ENCODE measurements around the gene HMGCLL1. TPM values are rescaled to one million over a fixed set of nuclear protein-coding genes. Genes with fewer than 3 reads are reported as not detected.

The HMGCLL1 gene
- total RNA-seq = not detected in 2 replicates
- polyA plus RNA-seq (2012) = not detected

DNA sequence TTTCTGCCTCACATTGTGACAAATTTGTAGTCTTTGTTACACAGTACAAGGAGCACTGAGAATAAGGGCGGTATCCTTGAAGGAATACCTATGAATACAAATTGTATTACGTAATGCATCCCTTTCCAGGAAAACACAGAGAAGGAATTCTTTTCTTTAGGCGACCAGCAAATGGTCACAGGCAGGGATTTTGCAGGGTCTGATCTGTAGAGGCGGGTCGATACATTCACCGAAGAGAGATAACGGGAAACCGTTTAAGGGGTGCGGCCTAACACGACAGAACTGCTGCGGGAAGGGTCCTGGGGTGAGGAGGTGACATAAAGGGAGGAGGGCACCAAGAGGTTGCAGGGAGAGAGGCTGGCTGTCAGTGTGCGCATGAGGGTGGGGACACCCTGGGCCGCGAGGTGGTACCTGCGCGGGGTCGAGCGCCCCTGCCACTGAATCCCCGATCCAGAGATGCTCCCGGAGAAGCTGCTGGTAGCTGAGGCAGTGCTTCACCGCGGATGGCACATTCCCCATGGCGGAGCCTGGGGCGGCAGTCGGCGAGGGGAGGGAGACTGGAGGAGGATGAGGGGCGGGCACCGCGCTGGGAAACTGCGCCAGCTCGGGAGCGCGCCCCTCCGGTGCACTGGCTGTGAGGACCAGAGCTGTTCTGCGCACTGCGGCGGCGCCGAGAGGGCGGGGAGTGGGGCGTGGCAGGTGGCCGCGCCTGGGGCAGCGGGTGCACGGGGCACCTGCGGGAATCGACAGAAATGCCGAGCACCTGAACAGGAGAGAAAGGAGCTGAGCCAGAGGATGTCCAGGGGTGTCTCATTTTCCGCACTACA lies at the start of gene HMGCLL1:
Gene HMGCLL1, minus strand, starts transcription at position 656 of the 827 bp plus-strand sequence. Its CDS starts 137 bp downstream, at position 519.
- no peak for DNase-seq (ENCODE audit: low read depth)

DNA sequence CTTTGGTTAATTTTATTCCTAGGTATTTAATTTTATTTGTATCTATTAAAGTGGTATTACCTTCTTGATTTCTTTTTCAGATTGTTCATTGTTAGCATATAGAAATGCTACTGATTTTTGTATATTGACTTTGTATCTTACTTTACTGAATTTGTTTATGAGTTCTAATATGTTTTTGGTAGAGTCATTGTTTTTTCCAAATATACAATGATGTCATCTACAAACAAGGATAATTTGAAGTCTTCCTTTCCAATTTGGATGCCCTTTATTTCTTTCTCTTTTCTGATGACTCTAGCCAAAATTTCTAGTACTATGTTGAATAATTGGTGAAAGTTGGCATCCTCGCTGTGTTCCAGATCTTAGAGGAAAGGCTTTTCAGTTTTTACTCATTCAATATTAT lies 43.0 kb upstream of the HMGCLL1 start:
- no peak for DNase-seq (ENCODE audit: low read depth)

DNA sequence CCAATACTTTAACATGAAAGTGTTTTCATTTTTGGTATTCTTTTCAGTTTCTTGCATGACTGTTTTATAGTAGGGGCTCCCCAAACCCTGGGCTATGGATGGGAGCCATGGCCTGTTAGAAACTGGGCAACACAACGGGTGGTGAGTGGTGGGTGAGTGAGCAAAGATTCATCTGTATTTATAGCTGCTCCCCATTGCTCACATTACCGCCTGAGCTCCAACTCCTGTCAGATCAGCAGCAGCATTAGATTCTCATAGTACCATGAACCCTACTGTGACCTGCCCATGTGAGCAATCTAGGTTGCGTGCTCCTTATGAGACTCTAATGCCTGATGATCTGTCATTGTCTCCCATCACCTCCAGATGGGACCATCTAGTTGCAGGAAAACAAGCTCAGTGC lies 42.3 kb upstream of the HMGCLL1 start:
- DNase-seq (ENCODE audit: low read depth) = no peak

DNA sequence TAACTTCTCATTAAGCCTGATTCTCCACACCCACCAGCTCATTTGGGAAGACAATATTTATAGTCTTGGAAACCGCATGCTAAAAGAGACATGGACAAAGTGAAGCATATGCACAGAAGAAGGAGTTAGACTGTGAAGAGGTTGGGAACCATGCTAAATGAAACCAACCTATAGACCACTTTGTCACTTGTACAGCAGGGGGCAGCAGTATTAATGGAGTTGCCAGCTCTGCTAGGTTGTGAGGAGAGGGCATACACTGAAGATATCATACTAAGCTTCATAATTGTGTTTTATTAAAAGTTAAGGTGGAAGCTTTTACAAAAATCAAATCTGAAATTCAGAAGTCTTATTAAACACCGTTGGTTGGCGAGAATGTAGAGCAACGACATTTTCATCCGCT lies 38.3 kb upstream of the HMGCLL1 start:
- DNase-seq (ENCODE audit: low read depth) = peak; percentile 50

DNA sequence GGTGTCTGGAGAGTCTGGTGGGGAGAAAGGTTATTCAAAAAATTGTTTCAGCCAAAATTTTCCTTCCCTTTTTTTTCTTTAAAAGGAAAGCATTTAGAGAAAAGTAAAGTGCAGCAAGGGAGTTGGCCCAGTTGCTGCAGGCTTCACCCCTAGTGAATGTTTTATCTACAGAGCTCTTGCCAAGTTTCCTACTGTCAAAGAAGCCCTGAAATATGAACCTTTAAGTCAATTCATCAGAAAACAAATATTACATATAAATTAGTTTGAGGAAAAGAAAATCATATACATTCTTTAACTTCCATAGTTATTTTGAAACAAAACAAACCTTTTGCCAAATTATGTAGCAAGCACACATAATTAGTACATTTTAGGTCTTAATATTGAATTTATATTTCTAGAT lies 25.0 kb upstream of the HMGCLL1 start:
- no peak for DNase-seq (ENCODE audit: low read depth)

DNA sequence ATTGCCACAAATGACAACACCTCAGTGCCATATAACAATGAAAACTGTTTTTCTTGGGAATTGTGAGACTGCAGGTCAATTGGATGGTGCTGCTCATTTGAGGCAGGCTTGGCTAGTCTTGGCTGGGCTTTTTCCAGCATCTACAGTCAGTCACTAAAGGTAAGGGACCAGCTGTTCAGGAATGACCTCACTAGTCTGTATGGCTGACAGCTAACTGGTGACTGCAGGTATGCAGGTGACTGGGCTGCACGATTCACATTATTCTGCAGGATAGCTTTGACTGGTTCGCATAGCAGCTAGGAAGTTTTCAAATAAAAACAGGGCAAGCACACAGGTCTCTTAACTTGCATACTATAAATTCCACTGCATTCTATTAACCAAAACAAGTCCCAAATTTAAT lies 22.1 kb upstream of the HMGCLL1 start:
- DNase-seq (ENCODE audit: low read depth) = no peak

DNA sequence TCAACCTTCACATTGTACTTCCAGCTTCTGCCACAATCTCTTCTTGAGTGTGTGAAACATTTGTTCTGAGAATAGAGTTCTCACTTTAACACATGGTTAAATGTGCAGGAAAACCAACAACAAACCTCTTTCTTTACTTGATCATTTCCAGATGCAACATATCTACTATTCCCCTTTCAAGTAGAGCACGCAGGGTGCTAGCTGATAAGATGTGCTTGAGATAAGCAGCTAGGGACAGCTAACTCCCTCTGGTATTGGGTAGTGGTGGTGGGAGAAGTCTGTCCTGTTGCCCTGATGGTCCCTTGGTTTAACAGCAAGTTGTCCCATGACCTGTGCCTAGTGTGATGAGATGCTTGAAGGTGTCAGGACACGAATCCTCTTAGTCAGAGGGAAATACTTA lies 15.4 kb upstream of the HMGCLL1 start:
- no peak for DNase-seq (ENCODE audit: low read depth)

DNA sequence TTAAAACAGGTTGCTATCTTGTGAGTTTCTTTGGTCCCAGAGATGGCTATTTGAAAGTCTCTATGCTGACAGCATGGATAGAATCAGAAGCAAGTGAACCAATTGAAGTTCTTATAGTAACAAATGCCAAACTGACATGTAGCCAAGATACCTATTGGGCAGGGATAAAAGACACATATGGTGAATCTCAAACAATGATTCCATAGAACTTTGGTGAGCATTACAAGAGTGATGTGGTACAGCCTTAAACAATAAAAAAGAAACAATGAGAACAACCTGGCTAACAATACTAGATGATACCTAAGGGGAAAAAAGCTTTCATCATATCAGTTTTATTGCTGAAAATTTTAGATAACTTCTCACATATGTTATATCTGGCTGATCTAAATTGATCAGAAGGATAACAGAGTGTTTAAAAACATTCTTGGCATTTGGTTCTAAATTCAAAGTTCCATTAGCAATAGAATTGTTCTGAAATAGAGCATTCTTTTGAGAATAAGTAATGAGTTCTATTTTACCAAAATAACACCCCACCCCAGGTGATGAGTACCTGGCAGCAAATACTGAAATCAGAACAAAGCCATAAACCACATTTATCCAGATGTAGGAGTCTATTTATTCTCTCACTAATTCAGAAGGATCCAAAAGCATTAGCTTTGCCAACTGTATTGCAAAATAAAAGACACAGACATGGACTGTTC lies 5.8 kb upstream of the HMGCLL1 start:
- DNase-seq (ENCODE audit: low read depth) = no peak

DNA sequence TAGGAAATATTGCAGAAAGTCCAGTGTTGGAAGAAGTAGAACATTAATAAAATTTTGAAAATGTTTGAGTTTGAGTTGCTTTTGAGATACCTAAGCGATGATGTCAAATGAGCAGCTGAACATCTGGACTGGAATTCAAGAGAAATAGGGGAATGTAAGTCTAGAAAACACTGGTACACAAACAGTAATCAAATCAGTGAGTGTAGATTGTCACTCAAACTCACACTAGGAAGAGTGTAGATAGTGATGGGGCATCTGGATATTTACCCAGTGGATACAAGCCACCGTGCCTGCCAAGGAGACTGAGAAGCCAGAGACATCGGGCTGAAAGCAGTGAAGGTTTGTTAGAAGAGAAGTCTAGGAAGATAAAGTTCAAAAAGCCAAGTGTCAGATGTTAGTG lies 2.2 kb downstream of the HMGCLL1 start:
- DNase-seq (ENCODE audit: low read depth) = no peak

DNA sequence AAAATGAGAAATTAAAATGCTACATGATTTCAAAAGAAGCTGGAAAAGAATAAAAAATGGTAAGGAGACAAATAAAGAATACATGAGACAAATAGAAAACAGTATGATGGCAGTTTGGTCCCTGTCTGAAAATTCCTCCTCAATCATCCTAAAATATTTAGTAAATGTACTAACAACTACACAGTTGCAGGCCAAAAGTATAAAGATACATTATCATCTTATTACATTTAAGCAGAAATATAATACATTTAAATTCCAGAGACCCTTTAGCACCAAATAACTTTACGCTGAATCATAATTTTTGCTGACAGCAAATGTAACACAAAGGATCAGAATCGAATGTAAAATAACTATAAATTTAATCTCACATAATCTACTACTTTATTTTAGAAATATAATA lies 4.4 kb downstream of the HMGCLL1 start:
- no peak for DNase-seq (ENCODE audit: low read depth)

DNA sequence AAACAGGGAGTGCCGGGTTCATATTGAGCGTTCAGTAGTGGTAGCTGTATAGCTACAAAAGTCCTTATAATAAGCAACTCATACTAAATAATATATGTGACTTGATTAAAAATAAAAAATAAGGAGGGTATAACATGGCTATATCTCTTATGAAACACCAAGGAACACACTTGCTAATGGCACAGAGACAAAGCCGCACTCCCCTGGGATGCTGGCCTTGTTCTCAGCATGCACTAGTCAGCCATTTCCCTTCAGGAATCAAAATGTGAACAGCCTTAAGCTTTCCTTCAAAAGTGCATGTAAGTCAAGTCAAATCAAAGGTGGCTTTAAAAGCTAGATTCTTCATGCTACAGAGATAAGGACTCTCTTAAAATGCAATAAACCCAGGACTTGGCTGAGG lies 9.4 kb downstream of the HMGCLL1 start:
- no peak for DNase-seq (ENCODE audit: low read depth)

DNA sequence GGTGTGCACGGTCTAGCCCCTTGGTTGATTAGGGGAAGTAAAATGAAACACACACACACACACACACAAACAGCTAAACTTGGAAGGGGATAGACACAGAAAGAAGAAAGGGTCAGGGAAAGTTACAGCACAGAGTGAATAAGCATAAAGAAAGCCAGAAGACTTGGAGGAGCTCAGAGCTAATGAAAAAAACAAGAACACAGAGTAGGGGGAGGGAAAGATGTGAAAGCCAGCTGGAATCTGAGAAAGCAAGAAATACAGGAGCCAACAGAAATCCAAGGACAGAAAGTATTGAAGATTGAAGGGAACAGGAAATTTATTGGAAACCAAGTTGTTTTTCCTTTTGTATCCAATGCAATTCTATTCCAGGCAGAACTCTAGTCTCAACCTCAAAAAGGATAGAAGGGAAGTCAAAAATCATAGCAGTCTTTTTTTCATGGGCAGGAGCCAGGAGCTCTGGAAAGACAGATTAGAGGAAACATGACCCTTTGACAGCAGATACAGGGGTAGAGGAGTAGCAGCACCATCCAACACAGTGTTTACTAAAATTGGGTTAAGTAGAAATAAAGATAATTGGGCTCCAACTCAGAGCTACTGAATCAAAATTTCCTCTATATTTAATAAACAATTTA lies 10.1 kb downstream of the HMGCLL1 start:
- no peak for DNase-seq (ENCODE audit: low read depth)

DNA sequence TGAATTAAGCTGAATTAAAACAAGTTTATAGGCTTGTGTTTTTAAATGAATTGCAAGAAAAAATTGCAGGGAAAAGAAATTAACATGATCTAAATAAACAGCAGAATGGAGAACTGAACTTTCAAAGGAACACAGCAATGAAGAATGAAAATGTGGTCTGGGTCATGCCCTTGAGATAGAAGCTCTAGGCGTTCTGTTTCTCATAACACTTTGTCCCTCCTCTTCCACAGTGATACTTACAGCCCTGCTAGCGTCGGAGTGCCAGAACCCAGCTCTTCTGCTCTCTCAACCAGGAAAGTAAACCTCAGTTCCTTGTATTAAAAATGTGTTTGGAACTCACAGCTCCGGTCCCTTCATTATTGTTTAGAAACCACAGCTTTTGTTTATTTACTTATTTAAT lies 11.4 kb downstream of the HMGCLL1 start:
- DNase-seq (ENCODE audit: low read depth) = no peak

DNA sequence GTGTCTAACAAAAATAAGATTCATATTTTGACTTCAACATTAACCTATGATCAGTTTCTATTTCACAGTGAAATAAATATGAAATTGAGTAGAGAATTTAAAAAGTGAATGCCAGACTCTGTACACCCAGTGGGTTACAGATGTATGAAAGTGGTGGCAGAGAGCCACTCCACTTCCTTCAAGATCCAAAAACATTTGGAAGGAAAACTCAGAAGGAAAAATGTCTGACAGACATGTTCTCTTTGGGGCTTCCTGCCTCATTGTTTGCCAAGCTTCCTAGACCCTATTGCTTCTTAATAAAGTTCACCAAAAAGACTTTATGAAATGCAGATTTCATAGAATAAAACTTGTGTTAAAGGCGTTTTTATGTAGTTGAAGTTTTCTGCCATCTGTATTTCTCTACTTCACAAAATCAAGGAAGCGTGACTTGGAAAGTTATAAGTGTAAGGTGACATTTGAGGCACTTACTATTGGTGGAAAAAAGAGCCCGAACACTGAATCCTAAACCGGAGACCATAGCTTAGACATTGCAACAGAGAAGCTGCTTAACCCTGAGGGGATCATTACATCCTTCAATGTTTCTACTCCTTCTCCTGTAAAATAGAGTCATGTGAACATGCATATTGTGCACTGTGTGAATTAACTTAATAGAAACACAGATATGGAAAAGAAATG lies 12.8 kb downstream of the HMGCLL1 start:
- no peak for DNase-seq (ENCODE audit: low read depth)

DNA sequence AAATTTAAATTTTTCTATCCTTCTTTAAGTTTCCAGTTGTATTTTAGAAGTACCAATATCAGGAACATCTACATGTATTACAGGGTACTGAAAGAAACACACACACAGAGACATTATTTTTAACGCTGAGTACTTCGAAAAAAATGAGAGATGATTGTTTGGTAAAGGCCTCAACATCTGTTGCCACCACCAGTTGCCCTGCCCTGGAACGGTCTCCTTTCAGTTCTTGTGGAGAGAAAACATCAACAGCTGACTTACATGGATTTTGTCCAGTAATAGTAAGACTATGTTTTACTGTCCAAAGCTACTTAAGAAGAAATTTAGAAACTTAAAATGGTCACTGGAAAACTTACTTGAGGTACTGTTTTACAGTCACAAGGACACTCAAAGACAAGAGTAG lies 16.7 kb downstream of the HMGCLL1 start:
- peak; percentile 81 for DNase-seq (ENCODE audit: low read depth)

DNA sequence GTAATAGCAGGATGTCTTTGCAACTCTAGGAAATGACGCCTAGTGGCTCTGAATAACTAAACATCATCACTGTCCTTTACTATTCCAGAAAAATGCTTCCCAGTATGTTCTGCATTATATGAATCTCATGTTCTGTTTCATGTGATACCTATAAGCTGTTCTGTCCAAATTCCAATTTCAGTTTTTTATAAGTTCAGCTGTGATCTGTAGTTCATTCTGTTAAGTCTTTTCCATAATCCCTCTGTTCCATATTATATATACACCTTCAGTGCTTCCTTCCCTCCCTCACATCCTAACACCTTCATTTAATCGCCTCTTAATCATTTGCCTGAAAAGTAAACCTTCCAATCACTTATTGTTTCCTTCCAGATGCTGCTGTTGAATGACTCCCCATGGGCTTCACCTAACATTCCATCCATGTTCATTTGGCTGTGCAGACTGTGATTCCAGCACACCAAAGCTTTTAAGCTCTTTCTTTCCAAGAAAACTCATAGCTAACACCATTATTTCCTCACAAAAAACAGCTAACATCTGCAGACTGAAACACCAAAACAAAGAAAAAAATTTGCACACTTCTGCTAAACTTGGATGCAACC lies 18.6 kb downstream of the HMGCLL1 start:
- no peak for DNase-seq (ENCODE audit: low read depth)

DNA sequence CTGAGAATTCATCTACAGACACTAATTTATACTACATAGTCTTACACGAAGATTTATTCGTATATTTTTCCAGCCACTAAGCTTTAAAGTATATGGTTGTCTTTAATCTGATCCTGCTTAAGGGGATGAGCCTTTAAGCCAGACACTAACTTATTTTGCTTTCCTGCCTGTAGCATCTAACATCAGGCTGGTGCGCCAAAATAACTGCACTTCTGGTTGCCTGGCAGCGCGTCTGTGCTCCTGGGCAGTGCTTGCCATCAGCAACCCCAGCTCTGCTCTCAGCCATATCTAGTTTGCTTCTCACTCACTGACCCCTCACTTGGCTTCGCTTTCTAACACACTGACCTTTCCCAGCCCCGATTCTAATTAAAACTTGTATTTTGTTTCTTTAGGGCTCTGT lies 21.8 kb downstream of the HMGCLL1 start:
- DNase-seq (ENCODE audit: low read depth) = no peak

DNA sequence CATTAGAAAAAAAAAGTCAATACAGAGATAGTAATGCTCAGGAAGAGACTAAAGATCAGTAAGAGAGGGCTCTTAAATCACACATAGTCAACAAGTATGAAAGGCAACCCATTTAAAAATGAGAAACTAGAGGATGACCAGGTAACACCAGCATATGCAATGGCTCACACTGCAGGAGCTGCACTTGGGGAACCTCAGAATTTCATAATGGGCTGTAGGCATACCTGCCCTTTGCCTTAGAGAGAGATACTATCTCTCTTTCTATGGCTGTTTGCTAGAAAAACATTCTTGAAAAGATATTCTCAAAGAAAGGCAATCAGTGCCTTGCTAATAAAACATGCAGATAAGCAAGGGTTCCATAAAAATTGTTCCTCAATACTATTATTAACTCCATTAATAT lies 33.2 kb downstream of the HMGCLL1 start:
- DNase-seq (ENCODE audit: low read depth) = no peak

DNA sequence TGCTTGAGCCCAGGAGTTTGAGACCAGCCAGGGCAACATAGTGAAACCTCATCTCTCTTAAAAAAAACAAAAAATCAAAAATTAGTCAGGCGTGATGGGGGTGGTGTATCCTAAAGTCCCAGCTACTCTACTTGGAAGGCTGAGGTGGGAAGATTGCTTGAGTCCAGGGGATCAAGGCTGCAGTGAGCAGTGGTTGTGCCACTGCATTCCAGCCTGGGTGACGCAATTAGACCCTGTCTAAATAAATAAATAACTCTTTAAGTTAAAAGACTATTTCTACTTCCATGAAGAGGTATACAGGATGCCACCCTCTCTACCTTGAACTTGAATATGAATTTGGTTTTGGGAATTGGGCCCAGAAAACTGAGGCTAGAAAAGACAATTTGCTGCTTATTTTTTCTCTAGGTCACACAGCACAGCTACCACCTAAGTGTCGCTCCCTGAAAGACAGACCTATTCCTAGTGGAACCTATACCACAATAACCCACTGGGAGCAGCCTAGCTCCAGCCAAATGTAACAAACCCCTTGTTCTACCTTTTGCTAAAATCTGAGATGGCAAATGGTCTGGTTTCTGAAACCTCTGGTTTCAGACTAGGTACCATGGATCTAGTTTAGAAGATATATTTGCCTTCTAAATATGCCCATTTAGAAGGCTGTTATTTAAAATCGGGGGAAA lies 35.2 kb downstream of the HMGCLL1 start:
- DNase-seq (ENCODE audit: low read depth) = peak; percentile 9

DNA sequence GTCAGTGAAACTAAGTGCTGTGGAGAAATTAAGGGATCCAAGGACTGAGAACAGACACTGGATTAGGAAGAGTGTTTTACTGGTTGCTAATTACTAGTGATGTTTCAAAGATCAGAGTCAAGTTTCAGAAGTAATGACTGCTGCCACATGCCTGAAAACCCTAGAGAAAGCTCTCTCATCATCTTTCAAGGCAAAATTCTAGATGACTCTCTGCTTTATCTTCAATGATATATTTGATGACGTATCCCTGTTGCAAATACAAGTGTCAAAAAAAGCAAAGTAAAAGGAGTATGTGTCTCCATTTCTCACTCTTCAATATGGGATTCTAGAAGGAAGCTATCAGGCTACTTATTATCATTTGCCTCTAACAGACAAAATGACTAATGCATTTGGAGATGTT lies 38.0 kb downstream of the HMGCLL1 start:
- DNase-seq (ENCODE audit: low read depth) = no peak
